HUES6 (cell line): ENCODE results near the gene SCGB2B2.

Experiments
- H3K27ac ChIP-seq: 2 replicates; pipeline ENCODE4 v1.7.0; 2013; ENCODE audit warnings: low read depth, mild to moderate bottlenecking, low read length, inconsistent platforms
- H3K27me3 ChIP-seq: 2 replicates; pipeline ENCODE4 v1.6.1; 2013; ENCODE audit warnings: low read length; ENCODE audit not compliant: control insufficient read depth, insufficient read depth
- H3K36me3 ChIP-seq: 2 replicates; pipeline ENCODE4 v1.6.1; 2013; ENCODE audit warnings: low read length; ENCODE audit not compliant: control insufficient read depth, insufficient read depth
- H3K4me1 ChIP-seq: 2 replicates; pipeline ENCODE4 v1.6.1; 2013; ENCODE audit warnings: low read length; ENCODE audit not compliant: control insufficient read depth, insufficient read depth
- H3K4me3 ChIP-seq: 2 replicates; pipeline ENCODE4 v1.5.1; 2013; ENCODE audit warnings: low read depth, low read length
- H3K9ac ChIP-seq: one replicate; pipeline ENCODE4 v1.6.1; 2013; ENCODE audit warnings: mild to moderate bottlenecking, low read length
- H3K9me3 ChIP-seq: 2 replicates; pipeline ENCODE4 v1.6.1; 2013; ENCODE audit warnings: low read depth, low read length; ENCODE audit not compliant: control insufficient read depth, insufficient read depth

Gene SCGB2B2

GRCh38 chr19:34661357-34661756 is 15.6 kb downstream of the SCGB2B2 start:
- Histone ChIP-seq H3K4me1 (no peaks in the 10 kb centered on the region), H3K27me3 (no peaks in the 10 kb centered on the region), H3K27ac (no peak overlapping the region), H3K9me3 (no peaks in the 10 kb centered on the region), H3K36me3 (no peaks in the 10 kb centered on the region), H3K9ac (no peak overlapping the region), H3K4me3 (no peak overlapping the region)

GRCh38 chr19:34655651-34656050 is 21.3 kb downstream of the SCGB2B2 start:
- no peak overlapping the region for H3K4me3 ChIP-seq
- H3K9me3 ChIP-seq: peaks cover 14% of the 10 kb centered on the region
- H3K27ac ChIP-seq: no peak overlapping the region

DNA sequence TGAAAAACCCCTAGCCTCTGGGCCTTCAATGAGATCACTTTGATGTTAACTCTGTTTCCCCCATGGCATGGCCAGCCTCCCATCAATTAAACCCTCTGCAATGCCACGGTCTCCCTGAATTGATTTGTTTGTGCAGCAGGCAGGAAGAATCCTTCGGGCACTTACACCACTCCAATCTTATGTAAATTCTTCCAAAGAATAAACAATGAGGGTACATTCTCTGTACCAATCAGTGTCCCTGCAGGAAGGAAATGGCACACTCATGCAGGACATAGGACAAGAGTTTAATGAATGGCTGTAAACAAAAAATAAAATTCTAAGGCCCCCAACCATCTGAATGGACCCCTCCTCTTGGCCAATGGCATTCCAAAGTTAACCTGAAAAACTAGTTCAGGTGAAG is 22.2 kb downstream of the SCGB2B2 start:
- peaks cover 16% of the 10 kb centered on the region for H3K9me3 ChIP-seq

More at GRCh38 chr19:34655651-34656050, 21.3 kb downstream of the SCGB2B2 start:
- H3K36me3 ChIP-seq: no peaks in the 10 kb centered on the region
- no peak overlapping the region for H3K9ac ChIP-seq
- no peaks in the 10 kb centered on the region for H3K4me1 ChIP-seq
- no peaks in the 10 kb centered on the region for H3K27me3 ChIP-seq

DNA sequence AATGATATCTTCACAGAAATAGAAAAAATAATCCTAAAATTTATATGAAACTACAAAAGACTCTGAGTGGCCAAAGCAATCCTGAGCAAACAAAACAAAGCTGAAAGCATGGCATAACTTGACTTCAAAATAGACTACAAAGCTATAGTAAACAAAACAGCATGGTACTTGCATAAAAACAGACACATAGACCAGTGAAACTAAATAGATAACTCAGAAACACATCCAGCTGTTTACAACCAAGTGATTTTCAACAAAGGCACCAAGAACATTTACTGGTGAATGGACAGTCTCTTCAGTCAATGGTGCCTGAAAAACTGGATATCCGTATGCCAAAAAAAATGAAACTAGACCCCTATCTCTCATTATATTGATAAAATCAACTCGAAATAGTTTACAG is 25.2 kb downstream of the SCGB2B2 start:
- Histone ChIP-seq H3K9ac (no peak overlapping the region), H3K27me3 (no peaks in the 10 kb centered on the region), H3K27ac (no peak overlapping the region), H3K36me3 (no peaks in the 10 kb centered on the region), H3K4me3 (no peak overlapping the region), H3K4me1 (no peaks in the 10 kb centered on the region), H3K9me3 (peaks cover 19% of the 10 kb centered on the region)

More for the DNA sequence above, 22.2 kb downstream of the SCGB2B2 start:
- Histone ChIP-seq H3K9ac (no peak overlapping the region), H3K27me3 (no peaks in the 10 kb centered on the region), H3K4me1 (no peaks in the 10 kb centered on the region), H3K27ac (no peak overlapping the region), H3K36me3 (no peaks in the 10 kb centered on the region), H3K4me3 (no peak overlapping the region)

DNA sequence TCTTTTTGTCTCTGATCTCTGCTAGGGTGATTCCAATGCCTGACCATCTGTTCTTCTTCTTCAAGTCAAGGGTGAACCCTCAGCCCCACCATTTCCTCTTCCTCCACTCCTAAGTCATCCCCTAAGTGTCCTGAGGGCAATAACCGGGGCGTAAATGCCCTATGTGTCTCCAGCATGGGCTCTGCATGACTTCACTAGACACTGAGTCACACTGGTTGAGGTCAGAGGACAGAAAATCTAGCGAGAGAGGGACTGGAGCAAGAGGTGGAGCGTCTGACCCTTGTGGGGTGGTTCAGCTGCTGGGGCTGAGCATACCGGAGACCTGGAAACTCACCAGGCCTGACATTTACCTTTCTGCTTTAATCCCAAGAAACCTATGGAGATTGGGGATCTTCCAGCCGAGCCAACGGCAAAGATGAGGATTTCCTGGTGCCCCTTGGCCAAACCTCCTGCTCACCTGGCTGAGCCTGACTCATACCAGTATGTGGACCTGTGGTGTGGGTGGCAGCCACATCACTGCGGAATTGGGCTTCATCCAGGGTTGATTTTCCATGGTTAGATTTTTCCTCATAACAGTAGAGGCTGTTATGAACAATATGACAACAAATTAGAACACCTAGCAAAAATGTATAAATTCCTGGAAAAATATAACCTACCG is 26.9 kb downstream of the SCGB2B2 start:
- H3K27me3 ChIP-seq: no peaks in the 10 kb centered on the region
- H3K27ac ChIP-seq: no peak overlapping the region
- no peak overlapping the region for H3K9ac ChIP-seq
- H3K36me3 ChIP-seq: no peaks in the 10 kb centered on the region
- H3K4me3 ChIP-seq: no peak overlapping the region
- H3K4me1 ChIP-seq: no peaks in the 10 kb centered on the region
- peaks cover 19% of the 10 kb centered on the region for H3K9me3 ChIP-seq

DNA sequence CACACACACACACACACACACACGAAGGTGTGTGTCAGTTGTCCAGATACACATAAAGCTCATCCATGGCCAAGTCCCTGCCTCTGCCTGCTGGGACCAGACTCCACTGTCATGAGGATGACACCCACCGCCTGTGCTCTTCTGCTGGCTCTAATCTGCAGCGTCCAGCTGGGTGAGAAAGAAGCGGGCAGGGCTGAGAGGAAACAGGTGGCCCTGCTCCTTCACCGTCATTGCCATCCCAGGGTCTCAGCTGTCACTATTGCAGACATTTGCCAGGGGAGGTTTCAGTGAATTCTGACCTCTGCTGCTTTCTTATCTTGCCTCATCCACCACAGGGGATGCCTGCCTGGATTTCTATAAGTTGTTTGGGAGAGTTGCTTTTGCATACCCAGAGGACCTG is 31.4 kb downstream of the SCGB2B2 start:
- peaks cover 4% of the 10 kb centered on the region; the same call in 1 of the 2 replicates for H3K9me3 ChIP-seq
- H3K4me3 ChIP-seq: no peak overlapping the region
- no peaks in the 10 kb centered on the region for H3K27me3 ChIP-seq
- H3K9ac ChIP-seq: no peak overlapping the region
- H3K4me1 ChIP-seq: no peaks in the 10 kb centered on the region
- H3K36me3 ChIP-seq: no peaks in the 10 kb centered on the region
- no peak overlapping the region for H3K27ac ChIP-seq

DNA sequence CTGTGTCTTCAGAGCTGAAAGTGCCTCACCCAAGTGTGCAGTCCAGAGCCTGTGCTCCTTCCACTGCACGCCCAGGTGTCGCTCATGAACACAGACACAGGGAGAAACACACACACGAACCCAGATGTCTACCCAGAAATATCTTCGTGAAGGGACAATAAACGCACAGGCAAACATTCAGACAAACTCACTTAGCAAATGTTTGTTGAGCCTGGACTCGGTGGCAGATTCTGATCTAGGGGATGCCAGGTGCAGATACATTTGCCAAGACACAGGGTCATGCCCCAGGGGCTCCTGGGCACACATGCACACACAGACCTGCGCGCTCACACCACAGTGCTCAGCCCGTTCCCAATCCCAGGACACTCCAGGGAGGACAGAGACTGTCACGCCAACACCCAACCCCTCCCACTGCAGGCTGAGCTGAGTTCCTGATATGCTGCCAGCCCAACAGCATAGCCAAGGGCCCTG is 31.9 kb downstream of the SCGB2B2 start:
- Histone ChIP-seq H3K4me1 (no peaks in the 10 kb centered on the region), H3K9me3 (peaks cover 4% of the 10 kb centered on the region; the same call in 1 of the 2 replicates), H3K27me3 (no peaks in the 10 kb centered on the region), H3K36me3 (no peaks in the 10 kb centered on the region), H3K4me3 (no peak overlapping the region), H3K9ac (no peak overlapping the region), H3K27ac (no peak overlapping the region)

- H3K36me3 ChIP-seq: no peaks in the 10 kb centered on the region
- no peak overlapping the region for H3K4me3 ChIP-seq
- no peak overlapping the region for H3K9ac ChIP-seq
- no peaks in the 10 kb centered on the region for H3K9me3 ChIP-seq
- no peaks in the 10 kb centered on the region for H3K4me1 ChIP-seq
- H3K27me3 ChIP-seq: no peaks in the 10 kb centered on the region
- no peak overlapping the region for H3K27ac ChIP-seq
Observed at GRCh38 chr19:34642241-34642640, 34.7 kb downstream of the SCGB2B2 start.

- Histone ChIP-seq H3K4me3 (no peak overlapping the region), H3K9me3 (peaks cover 16% of the 10 kb centered on the region), H3K27ac (no peak overlapping the region), H3K27me3 (no peaks in the 10 kb centered on the region), H3K36me3 (no peaks in the 10 kb centered on the region), H3K4me1 (no peaks in the 10 kb centered on the region), H3K9ac (no peak overlapping the region)
Observed at GRCh38 chr19:34639491-34640085, 37.4 kb downstream of the SCGB2B2 start.

DNA sequence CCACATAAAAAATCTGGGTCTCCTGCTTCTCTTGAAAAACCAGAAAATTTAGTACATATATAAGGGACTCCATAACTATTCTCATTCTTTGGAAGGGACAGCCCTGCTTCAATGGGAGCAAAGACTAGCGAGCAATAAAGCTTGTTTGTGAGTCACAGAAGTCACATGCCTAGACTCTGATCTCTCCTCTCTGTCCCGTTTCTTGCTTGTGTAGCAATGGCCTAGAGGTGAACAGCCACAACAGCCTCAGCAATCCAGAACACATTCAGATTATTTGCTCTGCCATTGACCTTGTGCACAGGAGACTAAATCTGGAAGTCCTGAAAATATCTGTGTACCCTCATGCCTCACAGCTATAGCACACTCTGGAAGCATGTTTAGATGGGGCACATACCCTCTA is 43.2 kb downstream of the SCGB2B2 start:
- Histone ChIP-seq H3K27me3 (no peaks in the 10 kb centered on the region), H3K36me3 (no peaks in the 10 kb centered on the region), H3K4me1 (no peaks in the 10 kb centered on the region)

More for the DNA sequence above, 43.2 kb downstream of the SCGB2B2 start:
- no peak overlapping the region for H3K4me3 ChIP-seq
- H3K27ac ChIP-seq: no peak overlapping the region
- H3K9ac ChIP-seq: no peak overlapping the region
- peaks cover 34% of the 10 kb centered on the region for H3K9me3 ChIP-seq
